Posterior cingulate gyrus (tissue), 11 donors: Measurements from ENCODE around the gene PFDN2.

Experiments
- DNase-seq, 10 donors: peaks; one replicate each; pipeline versions ENCODE4 v3.0.0 to v3.0.0-alpha.2; 2020 to 2021; ENCODE audit warnings: mixed read lengths in 3 of 10
- intact Hi-C: fragments of 100-400 bp; cut with DNase I; formaldehyde crosslinking; loops from one replicate; pipeline ENCODE4 v1.15.1; 2023

PFDN2 gene

DNA sequence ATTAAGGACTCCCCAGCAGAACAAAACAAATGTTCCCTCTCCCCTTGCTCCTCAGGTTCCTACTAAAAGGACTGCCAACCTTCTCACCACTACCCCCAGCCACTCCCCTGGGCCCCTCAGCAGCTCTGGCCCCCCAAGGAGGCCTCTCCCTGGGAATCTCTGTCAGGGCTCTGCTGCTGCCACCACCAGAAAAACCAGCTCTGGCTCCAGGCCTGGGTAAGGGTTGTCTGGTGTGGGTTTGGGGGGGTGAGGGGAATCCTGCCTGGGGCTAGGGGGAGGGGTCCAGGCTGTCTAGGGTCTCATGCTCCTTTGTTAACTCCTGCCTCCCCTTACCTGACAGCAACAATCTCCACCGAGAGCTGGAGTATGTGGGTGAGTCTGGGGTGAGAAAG is 33.2 kb downstream of the PFDN2 start:
- peak in 1 of 10 donors; percentile 13 for DNase-seq
- intact Hi-C loops: no loop called here

DNA sequence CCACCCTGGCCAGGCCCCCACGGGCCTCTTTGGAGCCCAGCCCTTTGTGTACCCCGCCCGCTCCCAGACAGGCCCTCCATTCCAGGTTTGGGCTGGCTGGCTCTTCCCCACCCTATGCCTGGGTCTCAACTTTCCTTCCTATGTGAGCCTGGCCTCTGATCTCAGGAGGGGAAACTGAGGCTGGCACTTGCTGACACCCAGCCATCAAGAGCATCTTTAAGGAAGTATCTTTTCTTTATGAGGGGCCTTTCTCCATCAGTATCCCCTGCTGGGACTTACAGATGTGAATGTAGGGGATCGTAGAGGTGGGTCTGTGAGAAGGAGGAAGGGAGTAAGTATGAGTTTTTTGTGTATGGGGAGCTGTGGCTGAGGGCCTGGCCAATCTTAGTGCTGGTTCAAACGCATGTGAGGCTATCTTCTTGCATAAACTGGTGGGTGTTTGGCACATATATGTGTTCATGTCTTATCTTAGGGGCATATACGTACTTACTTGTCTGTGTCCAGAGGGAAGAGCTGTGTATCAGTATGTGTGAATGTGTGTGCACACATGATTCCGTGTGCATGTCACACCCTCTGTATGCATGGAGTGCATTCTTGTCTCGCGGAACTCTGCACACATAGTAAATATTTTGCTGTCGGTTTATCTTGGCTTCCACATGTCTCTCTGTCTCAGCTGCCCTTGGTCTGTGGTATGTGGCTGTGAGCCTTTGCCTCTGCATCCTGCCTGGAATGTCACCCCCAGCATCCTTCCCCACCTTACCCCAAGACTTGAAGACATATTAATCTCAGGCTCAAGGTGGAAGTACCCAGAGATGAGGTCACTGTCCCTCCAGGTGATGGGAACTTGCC is 33.9 kb downstream of the PFDN2 start:
- intact Hi-C loops: no loop called here
- DNase-seq: no peak

DNA sequence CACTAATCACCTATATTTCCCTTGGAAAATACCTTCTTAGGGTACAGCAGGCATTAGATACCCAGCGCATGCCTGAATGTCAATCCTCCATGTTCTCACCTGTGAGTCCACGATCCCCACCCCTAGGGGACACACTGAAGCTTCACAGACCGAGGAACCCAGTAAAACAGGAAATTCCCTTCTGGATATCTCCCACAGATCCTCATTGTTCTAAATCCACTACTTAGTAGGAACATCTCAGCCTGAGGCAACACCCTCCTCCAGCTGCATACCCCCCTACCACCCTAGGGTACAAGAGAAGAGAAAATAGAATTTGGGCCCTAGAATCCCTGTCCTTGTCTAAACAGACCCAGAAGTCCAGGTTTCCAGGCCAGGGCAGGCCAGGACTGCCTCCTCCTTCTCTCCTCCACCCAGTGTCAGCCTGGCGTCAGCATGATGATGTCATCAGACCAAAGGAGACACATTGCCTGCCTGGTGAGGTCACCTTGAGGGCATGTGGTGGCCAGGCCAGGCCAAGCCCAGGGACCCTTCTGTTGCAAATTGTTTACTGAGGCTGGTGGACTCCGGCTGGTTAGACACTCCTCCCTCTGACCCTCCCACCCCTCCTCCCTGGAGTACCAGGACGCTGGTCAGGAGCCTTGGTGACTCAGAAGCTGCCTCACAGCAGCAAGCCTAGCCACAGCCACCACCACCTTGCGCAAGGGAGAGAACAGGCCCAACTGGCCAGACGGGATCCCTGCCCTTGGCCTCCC is 34.7 kb downstream of the PFDN2 start:
- intact Hi-C loops: no loop called here
- DNase-seq: no peak

DNA sequence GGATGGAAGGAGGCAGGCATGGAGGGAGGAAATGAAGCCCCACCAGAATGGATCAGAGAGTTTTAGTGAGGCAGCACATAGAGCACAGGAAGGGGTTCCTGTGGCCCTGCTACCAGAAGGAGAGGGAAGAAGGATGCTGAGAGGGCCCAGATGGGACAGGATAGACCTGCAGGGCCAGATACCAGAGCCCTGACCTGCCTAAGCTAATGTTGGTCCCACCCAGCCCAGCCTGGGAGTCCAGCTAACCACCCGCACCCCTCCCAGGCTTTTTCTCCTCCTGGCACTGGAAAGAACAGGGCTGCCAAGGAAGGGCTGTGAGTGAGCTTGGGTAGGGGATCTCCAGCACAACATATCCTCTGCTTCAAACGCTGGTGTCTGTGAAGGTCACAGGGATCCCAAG is 35.4 kb downstream of the PFDN2 start:
- intact Hi-C loops: no loop called here
- DNase-seq: no peak

DNA sequence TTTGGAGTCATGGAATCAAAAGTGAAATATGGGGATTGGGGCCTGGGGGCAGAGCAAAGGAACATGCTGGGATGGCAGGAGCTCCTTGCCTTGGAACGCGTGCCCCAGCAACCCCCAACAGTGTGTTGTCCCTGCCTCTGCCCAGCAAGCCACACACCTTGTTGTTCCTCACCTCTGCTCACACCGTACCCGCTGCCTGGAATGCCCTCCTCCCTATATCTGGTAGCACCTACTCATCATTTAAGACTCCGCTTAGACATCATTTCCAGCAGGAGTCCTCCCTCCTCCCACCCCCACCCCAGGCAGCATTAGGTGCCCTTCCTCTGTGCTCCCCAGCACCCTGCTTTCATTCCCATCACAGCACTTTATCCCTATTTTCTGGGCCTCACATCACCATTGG is 36.3 kb downstream of the PFDN2 start:
- no peak for DNase-seq
- intact Hi-C loops: no loop called here

DNA sequence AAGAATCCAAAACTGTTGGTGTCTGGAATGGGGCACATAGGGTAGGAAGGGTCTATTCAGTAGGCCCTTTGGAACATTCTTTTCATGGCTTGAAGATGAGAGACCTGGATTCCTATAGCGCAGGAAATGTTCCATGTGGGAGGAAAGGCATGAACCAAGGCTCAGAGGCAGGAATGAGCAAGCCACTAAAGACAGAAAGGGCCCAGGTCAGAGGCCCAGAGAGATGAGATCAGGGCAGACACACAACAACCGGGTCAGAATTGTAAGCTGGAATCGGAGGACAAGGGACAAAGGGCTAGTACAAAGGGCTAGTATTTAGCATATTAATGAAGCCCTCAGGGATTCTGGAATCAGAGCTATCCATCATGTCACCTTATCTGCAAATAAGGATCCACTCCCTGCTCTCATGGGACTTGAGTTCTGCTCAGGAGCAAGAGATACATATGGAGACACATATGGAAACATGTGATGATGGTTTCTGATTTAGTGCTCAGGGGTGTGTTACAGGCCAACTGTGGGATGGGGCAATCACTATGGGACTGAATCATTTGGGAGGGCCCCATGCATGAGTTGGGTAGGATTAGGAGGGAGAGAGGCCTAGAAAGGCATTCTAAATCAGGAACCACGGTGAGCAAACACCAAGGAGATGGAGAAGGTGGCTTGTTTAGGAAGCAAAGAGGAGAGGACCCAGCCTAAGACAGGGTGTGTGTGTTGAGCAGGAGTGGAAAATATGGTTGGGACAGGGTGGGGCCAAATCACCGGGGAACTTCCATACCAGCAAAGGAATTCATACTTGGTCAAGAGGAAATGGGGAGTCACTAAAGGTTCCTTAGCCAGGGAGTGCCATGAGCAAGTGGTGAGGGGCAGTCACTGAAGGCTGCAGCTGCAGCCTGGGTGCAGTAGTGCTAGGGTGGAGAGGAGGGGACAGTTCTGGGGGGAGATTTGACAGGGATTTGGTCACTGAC is 37.1 kb downstream of the PFDN2 start:
- intact Hi-C loops: no loop called here
- no peak for DNase-seq

DNA sequence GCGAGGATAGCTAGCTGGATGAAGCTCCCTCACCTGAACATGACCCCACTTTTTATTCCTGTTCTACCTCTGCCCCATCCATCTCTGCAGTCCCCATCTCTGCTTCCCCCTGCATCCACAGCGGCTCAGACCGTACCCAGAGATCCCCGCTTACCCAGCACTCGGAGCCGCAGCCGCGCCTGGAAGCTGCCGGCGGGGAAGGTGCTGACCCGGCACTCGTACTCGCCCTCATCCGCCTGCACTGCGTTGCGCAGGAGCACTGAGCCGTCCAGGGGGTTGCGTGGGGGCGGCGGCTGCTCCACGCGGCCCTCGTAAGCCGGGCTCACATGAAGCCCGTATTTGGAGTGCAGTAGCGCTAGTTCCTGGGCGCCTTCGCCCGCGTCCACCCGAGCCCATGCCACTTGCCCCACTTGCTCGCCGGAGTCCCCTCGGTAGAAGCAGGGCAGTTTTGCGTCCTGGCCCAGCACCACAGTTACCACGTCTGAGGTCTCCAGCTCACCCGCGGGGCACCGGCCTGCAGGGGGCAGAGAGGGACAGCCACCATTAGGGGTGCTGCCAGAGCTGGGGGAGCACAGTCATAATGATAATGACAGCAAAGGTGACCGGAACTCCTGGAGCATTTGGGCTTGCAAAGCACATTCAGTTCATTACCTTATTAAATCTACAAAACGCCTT is 38.3 kb downstream of the PFDN2 start:
- peak in 1 of 10 donors; percentile 77 for DNase-seq
- intact Hi-C loops: no loop called here

DNA sequence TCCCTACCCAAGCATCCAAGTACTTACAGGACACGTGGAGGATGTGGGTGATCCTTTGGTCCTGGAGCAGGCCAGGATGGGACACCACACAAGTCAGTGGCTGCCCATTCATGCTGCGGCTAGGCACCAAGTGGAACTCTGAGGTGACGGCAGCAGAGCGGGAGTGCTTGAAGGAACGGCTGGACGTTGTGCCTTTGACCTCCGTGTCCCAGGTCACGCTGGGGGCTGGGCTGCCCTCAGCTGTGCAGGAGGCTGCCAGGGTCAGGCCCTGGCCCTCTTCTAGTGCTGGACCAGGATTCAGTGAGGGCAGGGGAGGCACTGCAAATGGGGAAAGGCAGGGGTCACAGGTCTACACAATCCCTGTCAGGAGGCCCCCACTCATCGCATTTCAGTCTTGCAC is 40.4 kb downstream of the PFDN2 start:
- intact Hi-C loops: no loop called here
- DNase-seq: no peak

DNA sequence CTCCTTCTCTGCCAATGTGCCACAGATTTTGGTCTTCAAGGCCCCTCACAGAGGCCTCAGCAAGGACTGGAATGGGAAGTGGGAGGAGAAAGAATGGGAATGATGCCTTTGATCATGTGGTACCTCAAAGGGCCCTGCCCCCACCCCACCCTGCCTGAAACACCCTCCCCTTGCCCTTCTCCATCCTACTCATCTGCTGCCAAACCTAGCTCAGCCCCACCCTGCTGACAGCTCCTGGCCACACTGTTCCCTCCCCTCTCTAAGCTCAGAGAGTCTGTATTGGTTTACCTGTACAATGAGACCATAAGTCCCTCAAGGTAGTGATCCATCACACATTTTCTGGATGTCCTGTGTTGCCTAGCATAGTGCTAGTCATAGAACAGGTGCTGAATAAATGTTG is 41.4 kb downstream of the PFDN2 start:
- DNase-seq: no peak
- intact Hi-C loops: no loop called here

DNA sequence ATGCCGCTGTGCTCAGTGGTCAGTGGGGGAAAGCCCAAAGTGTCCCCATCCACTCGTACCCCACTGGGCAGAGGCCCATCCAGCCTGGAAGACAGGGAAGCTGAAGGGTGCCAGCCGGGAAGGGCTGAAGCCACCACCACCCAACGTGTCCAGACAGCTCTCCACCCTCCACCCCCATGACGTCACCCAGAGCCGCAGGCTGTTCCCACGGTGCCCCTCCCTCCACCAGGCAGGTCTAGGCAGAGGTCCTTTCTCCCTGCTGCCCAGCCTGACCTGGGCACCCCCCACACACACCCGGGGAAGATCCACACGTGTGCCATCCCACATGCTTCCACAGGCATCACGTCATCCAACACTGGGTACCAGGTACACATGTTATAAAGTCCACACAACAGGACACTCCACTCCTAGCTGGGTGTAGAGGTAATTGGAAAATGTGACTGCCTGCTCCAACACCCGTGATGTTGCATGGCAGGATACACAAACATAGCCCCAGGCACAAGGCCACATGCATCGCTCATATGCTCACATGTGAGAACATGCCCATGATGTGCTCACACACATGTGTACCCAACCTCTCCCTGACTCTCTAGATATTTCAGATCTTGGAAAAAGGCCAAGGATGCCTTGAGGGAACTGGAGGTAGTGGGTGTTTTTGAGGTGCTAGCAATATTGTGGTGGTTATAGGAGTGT is 43.0 kb downstream of the PFDN2 start:
- DNase-seq: no peak
- intact Hi-C loops: no loop called here

DNA sequence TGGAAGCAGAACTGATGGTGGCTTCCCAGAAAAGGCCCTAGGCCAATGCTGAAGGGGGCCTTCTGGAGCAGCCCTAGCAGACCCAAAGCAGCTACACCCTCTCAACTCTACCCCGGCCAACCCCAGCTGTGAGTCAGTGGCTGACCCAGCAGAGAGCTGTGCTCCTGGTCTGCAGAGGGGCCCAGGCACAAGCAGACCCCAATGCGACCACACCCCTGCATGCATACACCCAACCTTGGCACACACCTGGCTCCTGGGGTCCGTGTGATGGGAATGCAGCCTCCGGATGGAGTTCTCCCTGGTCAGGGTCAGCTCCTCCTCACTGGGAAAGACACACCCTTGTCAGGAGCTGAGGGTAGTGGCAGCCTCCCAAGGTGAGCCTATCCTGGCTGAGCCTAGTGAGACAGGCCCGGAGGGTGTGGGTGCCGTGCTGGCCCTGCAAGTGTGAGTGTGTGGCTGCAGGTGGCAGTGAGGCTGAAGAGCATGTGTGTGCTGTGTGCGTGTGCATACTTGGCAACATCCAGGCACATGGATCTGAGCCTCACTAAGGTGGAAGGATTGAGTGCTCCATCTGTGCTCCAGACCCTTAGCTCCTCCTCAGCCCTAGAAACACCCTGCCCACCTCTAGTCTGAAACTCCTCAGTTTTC is 44.2 kb downstream of the PFDN2 start:
- DNase-seq: no peak
- intact Hi-C loops: no loop called here

DNA sequence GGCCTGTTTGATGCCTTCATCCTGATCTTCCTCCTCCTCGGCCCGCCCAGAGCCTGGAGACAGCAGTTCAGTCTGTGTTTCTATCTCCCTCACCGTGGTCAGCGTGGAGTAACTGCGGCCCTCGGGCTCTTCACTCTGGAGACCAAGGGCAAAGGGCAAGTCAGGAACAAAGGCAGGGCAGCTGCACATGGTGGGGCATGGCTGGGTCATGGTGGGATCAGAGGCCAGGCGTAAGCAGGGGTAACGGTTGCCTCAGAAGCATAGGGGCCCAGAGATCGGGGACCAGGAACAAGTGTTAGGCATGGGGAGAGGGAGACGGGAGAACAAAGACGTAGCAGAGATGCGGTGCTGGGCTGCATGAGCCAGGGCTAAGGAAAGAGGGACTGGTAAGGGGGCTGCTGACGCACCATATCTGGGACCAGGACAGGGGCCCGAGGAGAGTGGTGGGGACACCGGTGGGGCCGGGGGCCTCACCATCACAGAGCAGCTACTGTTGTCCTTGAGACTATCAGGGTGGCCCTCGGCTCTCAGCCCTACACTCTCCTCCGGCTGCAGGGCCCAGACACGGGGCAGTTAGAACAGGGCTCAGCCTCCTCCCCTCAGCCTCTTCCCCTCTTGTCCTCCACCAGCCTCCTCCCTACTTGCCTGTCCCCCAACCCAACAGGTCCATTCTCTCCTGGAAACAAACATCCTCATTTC is 44.9 kb downstream of the PFDN2 start:
- intact Hi-C loops: no loop called here
- no peak for DNase-seq

DNA sequence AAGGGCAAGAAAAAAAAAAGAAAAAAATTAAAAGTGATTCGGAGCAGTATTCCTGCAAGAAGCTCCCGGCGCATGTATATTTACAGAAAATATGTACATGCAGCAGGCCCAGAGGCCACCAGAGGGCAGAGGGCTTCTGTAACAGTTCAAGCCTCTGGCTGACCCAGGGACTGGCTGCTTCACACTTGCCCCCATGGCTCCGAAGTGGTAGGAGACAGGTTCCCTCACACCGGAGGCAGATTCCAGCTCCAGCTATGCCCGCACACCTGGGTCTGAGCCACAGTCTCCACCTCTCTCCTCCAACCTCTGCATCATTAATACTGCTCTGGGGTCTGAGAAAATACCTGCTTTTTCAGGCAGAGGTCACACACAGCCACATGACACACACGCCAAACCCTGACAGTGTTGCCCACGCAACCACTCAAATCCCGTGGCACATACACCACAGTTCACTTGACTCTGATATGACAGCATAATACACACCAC is 45.9 kb downstream of the PFDN2 start:
- intact Hi-C loops: no loop called here
- peak in 4 of 10 donors; percentile 11 to 35 (median 21) for DNase-seq

DNA sequence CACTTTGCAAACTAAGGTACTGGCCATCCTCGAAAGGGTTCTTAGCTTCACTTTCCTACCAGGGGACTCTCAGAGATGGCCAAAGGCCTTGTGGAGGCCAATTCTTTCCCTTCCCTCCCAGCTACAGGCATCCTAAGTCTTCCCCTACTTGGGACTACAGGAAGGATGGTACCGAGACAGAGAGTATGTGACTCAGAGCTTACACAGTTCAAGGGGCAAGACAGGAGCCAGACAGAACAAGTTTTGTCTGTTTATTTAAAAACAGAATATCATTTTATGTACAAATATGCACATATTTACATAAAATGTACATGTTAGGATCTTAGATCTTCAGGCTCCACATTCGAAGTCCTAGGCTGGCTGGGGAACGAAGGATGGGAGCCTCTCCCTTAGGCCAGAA is 47.1 kb downstream of the PFDN2 start:
- no peak for DNase-seq
- intact Hi-C loops: no loop called here

DNA sequence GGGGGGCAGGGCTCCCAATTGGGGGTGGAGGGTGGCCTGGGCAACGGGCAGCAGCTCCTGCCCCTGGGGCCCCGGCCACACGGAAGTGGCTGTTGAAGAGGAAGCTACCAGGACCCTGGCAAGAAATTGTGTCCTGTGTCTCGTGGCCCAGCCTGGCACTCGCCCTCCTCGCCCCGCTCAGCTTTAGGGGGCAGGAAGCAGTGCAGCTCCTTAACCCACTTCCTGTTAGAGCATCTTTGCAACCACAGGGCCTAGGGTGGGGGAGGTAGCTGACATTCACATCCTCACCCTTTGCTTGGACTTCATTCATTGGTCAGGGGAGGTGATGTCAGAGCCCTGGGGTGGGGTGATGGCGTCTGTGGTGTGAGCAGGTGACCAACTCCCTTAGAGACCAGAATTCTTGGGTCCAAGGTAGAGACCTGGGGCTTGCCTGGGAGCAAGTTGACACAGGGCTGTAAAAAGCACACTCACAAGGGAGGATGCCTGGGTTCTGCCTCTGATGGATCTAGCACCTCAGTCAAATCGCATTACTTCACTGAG is 48.0 kb downstream of the PFDN2 start, which contains the start of gene ARHGAP30:
TSS of gene ARHGAP30 (minus strand) at position 161 of the 540 bp plus-strand sequence. CDS start 267 bp downstream, outside the sequence.
- DNase-seq: peak in 8 of 10 donors; percentile 15 to 91 (median 34)
- intact Hi-C loops: no loop called here

DNA sequence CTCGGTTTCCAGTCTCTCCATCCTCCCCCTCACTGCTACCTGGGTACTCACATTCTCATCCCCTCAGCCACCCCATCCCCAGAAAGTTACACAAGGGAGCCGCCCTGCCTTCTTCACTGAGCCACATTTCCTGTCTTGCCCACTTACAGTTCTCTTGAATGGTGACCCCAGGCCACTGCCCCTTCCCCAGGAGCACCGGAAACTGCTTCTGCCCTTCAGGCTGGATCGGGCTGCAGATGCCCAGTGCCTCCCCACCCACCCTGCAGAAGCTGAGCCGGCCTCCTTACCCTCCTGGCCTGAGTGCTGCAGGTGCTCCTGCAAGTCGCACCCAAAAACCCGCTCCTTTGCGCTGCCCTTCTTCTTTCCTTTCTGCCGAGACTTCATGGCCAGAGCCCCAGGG is 48.6 kb downstream of the PFDN2 start:
- DNase-seq: no peak
- intact Hi-C loops: no loop called here

DNA sequence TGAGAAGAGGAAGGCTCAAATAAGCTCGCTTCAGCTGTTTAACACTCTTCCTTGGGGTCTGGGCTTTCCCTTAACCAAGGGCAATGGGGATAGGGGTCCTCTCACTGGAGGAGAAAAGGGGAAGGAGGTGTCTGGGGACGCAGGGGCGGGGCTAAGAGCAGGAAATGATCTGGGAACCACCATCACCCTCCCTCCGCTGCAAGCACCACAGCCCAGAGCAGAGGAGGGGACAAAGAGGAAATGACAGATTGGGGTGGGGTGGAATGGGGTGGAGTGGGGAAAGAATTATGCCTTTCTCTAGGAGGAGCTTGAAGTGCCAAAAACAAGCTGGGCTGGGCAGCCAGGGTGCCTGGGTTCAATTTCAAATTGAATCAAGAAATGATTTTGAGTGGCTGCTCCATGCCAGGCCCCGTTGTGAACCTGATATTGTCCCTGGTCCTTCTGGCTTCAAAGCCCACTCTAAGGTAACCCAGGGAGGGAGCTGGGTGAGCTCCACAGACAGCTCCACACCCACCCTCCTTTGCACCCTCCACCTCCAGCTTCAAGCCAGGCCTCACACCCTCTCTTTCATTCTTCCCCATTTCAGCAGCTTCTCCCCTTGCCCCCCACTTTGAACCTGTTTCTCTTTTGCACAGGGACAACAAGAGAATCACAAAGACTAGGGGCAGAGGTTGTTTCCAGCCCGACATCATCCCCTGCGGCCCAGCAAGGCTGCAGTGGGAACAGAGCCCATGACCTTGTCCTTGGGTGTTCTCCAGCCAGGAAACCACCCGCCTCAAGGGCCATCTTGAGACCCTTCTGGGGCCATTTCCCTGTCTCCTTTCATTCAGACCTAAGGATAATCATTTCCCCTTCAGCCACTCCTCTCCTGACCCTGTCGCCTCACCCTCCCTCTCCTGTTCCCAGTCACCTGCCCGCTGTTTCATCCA is 49.3 kb downstream of the PFDN2 start:
- intact Hi-C loops: no loop called here
- peak in 5 of 10 donors; percentile 17 to 89 (median 29) for DNase-seq
